Mesendoderm (in vitro differentiated cells): ENCODE measurements around the gene PI4K2B.

Source experiments
- DNase-seq: peaks from one replicate; pipeline ENCODE4 v3.0.0; 2013
- H2AK5ac ChIP-seq: 2 replicates; pipeline ENCODE4 v1.6.1; 2013; ENCODE audit warnings: low read length, inconsistent platforms
- H2BK120ac ChIP-seq: 2 replicates; pipeline ENCODE4 v1.6.1; 2013; ENCODE audit warnings: low read depth, mild to moderate bottlenecking, low read length, moderate library complexity, mixed read lengths
- H2BK15ac ChIP-seq: replicated peaks from 2 replicates; pipeline ENCODE4 v1.6.1; 2013; ENCODE audit warnings: low read depth, mild to moderate bottlenecking, moderate library complexity
- H2BK5ac ChIP-seq: 2 replicates; pipeline ENCODE4 v1.6.1; 2013; ENCODE audit warnings: low read length, inconsistent platforms
- H3K18ac ChIP-seq: 2 replicates; pipeline ENCODE4 v1.6.1; 2013; ENCODE audit warnings: mild to moderate bottlenecking, low read length, mixed read lengths
- H3K23ac ChIP-seq: one replicate; pipeline ENCODE4 v1.6.1; 2013; ENCODE audit warnings: low read length
- H3K27ac ChIP-seq: 2 replicates; pipeline ENCODE4 v1.5.1; 2013; ENCODE audit warnings: low read depth, mild to moderate bottlenecking, inconsistent platforms, low read length, moderate library complexity
- H3K27me3 ChIP-seq: 2 replicates; pipeline ENCODE4 v1.6.1; 2013; ENCODE audit warnings: low read length, control low read depth, mild to moderate bottlenecking, inconsistent platforms; ENCODE audit not compliant: insufficient read depth, poor library complexity
- H3K36me3 ChIP-seq: 2 replicates; pipeline ENCODE4 v1.6.1; 2013; ENCODE audit warnings: low read length, inconsistent platforms; ENCODE audit not compliant: control insufficient read depth, insufficient read depth
- H3K4ac ChIP-seq: one replicate; pipeline ENCODE4 v1.6.1; 2013; ENCODE audit warnings: low read depth, mild to moderate bottlenecking, low read length, moderate library complexity
- H3K4me1 ChIP-seq: 2 replicates; pipeline ENCODE4 v1.6.1; 2013; ENCODE audit warnings: low read depth, low read length, inconsistent platforms; ENCODE audit not compliant: control insufficient read depth
- H3K4me2 ChIP-seq: 2 replicates; pipeline ENCODE4 v1.6.1; 2013; ENCODE audit warnings: low read length
- H3K4me3 ChIP-seq: 2 replicates; pipeline ENCODE4 v1.5.1; 2013; ENCODE audit warnings: mild to moderate bottlenecking, low read length
- H3K56ac ChIP-seq: one replicate; pipeline ENCODE4 v1.6.1; 2013; ENCODE audit warnings: low read length
- H3K79me1 ChIP-seq: 2 replicates; pipeline ENCODE4 v1.6.1; 2013; ENCODE audit warnings: low read length, inconsistent platforms
- H3K79me2 ChIP-seq: 2 replicates; pipeline ENCODE4 v1.6.1; 2013; ENCODE audit warnings: mild to moderate bottlenecking, low read length; ENCODE audit not compliant: control insufficient read depth, insufficient read depth
- H3K9ac ChIP-seq: 2 replicates; pipeline ENCODE4 v1.6.1; 2013; ENCODE audit warnings: low read length, inconsistent platforms
- H4K5ac ChIP-seq: one replicate; pipeline ENCODE4 v1.6.1; 2013; ENCODE audit warnings: low read length
- H4K8ac ChIP-seq: one replicate; pipeline ENCODE4 v1.6.1; 2013; ENCODE audit warnings: low read depth, mild to moderate bottlenecking, control low read depth, low read length, moderate library complexity
- WGBS: extraction: QIAGEN DNeasy Blood & Tissue Kit; methylation state at CpG from one replicate; pipeline ENCODE4 v1.1.7; 2013; ENCODE audit warnings: low lambda C conversion rate, missing lambda C conversion rate; ENCODE audit not compliant: insufficient coverage; ENCODE audit errors: extremely low coverage; 5-methylcytosine and 5-hydroxymethylcytosine counted together

The PI4K2B gene

GRCh38 chr4:25308761-25309160 lies 74.9 kb downstream of the PI4K2B start:
- Histone ChIP-seq H2BK5ac (no peak overlapping the region), H3K23ac (no peak overlapping the region), H2BK15ac (no peak overlapping the region), H3K4me2 (no peak overlapping the region), H3K36me3 (no peaks in the 10 kb centered on the region), H3K27ac (no peak overlapping the region), H3K79me2 (no peaks in the 10 kb centered on the region), H3K27me3 (no peaks in the 10 kb centered on the region), H4K8ac (no peak overlapping the region), H3K79me1 (peaks cover 3% of the 10 kb centered on the region), H3K4me1 (no peaks in the 10 kb centered on the region), H2AK5ac (no peak overlapping the region), H3K18ac (no peak overlapping the region), H3K4me3 (no peak overlapping the region), H3K9ac (no peak overlapping the region), H4K5ac (no peak overlapping the region), H2BK120ac (no peak overlapping the region), H3K4ac (no peak overlapping the region), H3K56ac (no peak overlapping the region)
- DNase-seq = no peak
- WGBS = no CpG with 5 or more reads among the region's 7 CpGs

- H3K79me2 ChIP-seq = no peaks in the 10 kb centered on the region
- DNase-seq = no peak
- H2BK15ac ChIP-seq = no peak overlapping the region
- H2AK5ac ChIP-seq = no peak overlapping the region
- no peak overlapping the region for H3K56ac ChIP-seq
- no peak overlapping the region for H3K23ac ChIP-seq
- no peaks in the 10 kb centered on the region for H3K4me1 ChIP-seq
- WGBS = no CpG with 5 or more reads among the region's 4 CpGs
- no peak overlapping the region for H3K4me3 ChIP-seq
- H2BK120ac ChIP-seq = no peak overlapping the region
- H4K8ac ChIP-seq = no peak overlapping the region
- no peak overlapping the region for H3K18ac ChIP-seq
- H3K4me2 ChIP-seq = no peak overlapping the region
- no peak overlapping the region for H3K27ac ChIP-seq
- no peak overlapping the region for H2BK5ac ChIP-seq
- no peak overlapping the region for H3K4ac ChIP-seq
- H3K9ac ChIP-seq = no peak overlapping the region
- no peaks in the 10 kb centered on the region for H3K36me3 ChIP-seq
- peaks cover 3% of the 10 kb centered on the region for H3K79me1 ChIP-seq
- H4K5ac ChIP-seq = no peak overlapping the region
- no peaks in the 10 kb centered on the region for H3K27me3 ChIP-seq
Measured at GRCh38 chr4:25310066-25310802, 76.4 kb downstream of the PI4K2B start.

- Histone ChIP-seq H4K5ac (no peak overlapping the region), H3K4me1 (no peaks in the 10 kb centered on the region), H3K4me3 (no peak overlapping the region), H3K27ac (no peak overlapping the region), H3K9ac (no peak overlapping the region), H4K8ac (no peak overlapping the region), H3K4ac (no peak overlapping the region), H2BK15ac (no peak overlapping the region), H3K79me1 (peaks cover 3% of the 10 kb centered on the region), H3K36me3 (no peaks in the 10 kb centered on the region), H3K79me2 (no peaks in the 10 kb centered on the region), H2AK5ac (no peak overlapping the region), H3K27me3 (no peaks in the 10 kb centered on the region), H3K18ac (no peak overlapping the region), H2BK5ac (no peak overlapping the region), H3K23ac (no peak overlapping the region), H2BK120ac (no peak overlapping the region), H3K4me2 (no peak overlapping the region), H3K56ac (no peak overlapping the region)
- DNase-seq = no peak
- WGBS = no CpG with 5 or more reads among the region's 1 CpG
Measured at GRCh38 chr4:25310803-25311166, 77.0 kb downstream of the PI4K2B start.

- no peak within 1 kb of the TSS for H4K5ac ChIP-seq
- no peaks in the 10 kb centered on the region for H3K4me1 ChIP-seq
- peaks cover 3% of the 10 kb centered on the region for H3K79me1 ChIP-seq
- no peaks in the 10 kb centered on the region for H3K36me3 ChIP-seq
- H3K4ac ChIP-seq = no peak within 1 kb of the TSS
- peak within 1 kb of the TSS; percentile 94 for H3K56ac ChIP-seq
- no CpG with 5 or more reads among the region's 40 CpGs for WGBS
- H3K4me3 ChIP-seq = peak within 1 kb of the TSS; percentile 76
- no peak within 1 kb of the TSS for H2BK15ac ChIP-seq
- no peak within 1 kb of the TSS for H4K8ac ChIP-seq
- no peaks in the 10 kb centered on the region for H3K79me2 ChIP-seq
- H3K27ac ChIP-seq = peak within 1 kb of the TSS; percentile 74
- peak within 1 kb of the TSS; percentile 82 for H3K9ac ChIP-seq
- peak; percentile 92 for DNase-seq
- no peak within 1 kb of the TSS for H3K23ac ChIP-seq
- no peak within 1 kb of the TSS for H2AK5ac ChIP-seq
- no peak within 1 kb of the TSS for H2BK120ac ChIP-seq
- H3K4me2 ChIP-seq = peak within 1 kb of the TSS; percentile 54
- no peak within 1 kb of the TSS for H2BK5ac ChIP-seq
- H3K18ac ChIP-seq = no peak within 1 kb of the TSS
- no peaks in the 10 kb centered on the region for H3K27me3 ChIP-seq
Measured at GRCh38 chr4:25312496-25313200, 78.8 kb downstream of the PI4K2B start, which contains the start of gene ZCCHC4. TSS of gene ZCCHC4 (plus strand) at chr4:25312774. CDS start at chr4:25312810, 36 bp downstream.

GRCh38 chr4:25313201-25313895 lies 79.5 kb downstream of the PI4K2B start:
- H4K5ac ChIP-seq = no peak overlapping the region
- H2BK5ac ChIP-seq = no peak overlapping the region
- peak overlapping the region; percentile 76 for H3K4me3 ChIP-seq
- H2AK5ac ChIP-seq = no peak overlapping the region
- DNase-seq = peak; percentile 27
- no peak overlapping the region for H2BK120ac ChIP-seq
- H3K4ac ChIP-seq = no peak overlapping the region
- WGBS = no CpG with 5 or more reads among the region's 23 CpGs
- no peak overlapping the region for H2BK15ac ChIP-seq
- peaks cover 3% of the 10 kb centered on the region for H3K79me1 ChIP-seq
- no peaks in the 10 kb centered on the region for H3K4me1 ChIP-seq
- no peaks in the 10 kb centered on the region for H3K79me2 ChIP-seq
- peak overlapping the region; percentile 82 for H3K9ac ChIP-seq
- H4K8ac ChIP-seq = no peak overlapping the region
- no peak overlapping the region for H3K27ac ChIP-seq
- peak overlapping the region; percentile 94 for H3K56ac ChIP-seq
- H3K27me3 ChIP-seq = no peaks in the 10 kb centered on the region
- no peaks in the 10 kb centered on the region for H3K36me3 ChIP-seq
- H3K4me2 ChIP-seq = peak overlapping the region; percentile 54
- no peak overlapping the region for H3K18ac ChIP-seq
- no peak overlapping the region for H3K23ac ChIP-seq
